ENCODE data around the gene ZNF334.

DNA sequence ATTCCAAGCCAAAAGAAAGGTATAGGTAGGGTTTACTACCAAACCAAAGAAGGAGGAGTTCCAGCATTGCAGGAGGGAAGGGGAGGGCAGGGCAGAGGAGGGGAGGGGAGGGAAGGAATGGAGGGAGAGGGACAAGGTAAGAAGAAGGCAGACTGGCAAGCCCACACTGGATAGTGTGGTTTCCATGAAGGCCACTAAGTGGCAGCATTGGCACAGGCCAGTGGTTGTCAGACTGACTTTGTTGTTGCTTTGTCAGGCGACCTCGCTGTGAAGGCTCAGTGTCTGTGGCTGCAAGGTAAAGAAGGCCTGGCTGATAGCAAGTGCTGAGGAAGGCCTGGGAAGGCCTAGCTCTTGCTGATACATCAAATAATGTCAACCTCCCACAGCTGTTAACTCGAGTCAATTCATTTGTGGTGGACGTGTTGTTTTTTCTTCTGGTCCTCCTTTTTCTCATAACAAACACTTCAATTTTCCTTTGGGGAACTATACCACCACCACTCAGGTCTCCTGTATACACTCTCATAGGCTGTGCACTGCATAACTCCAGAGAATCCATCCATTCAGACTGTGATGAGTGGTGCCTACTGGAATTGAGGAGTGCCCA lies 7.7 kb upstream of the ZNF334 start:
- TF ChIP-seq, protein P1, sequence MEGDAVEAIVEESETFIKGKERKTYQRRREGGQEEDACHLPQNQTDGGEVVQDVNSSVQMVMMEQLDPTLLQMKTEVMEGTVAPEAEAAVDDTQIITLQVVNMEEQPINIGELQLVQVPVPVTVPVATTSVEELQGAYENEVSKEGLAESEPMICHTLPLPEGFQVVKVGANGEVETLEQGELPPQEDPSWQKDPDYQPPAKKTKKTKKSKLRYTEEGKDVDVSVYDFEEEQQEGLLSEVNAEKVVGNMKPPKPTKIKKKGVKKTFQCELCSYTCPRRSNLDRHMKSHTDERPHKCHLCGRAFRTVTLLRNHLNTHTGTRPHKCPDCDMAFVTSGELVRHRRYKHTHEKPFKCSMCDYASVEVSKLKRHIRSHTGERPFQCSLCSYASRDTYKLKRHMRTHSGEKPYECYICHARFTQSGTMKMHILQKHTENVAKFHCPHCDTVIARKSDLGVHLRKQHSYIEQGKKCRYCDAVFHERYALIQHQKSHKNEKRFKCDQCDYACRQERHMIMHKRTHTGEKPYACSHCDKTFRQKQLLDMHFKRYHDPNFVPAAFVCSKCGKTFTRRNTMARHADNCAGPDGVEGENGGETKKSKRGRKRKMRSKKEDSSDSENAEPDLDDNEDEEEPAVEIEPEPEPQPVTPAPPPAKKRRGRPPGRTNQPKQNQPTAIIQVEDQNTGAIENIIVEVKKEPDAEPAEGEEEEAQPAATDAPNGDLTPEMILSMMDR (IDR thresholded peaks at IDR 0.05) = peak in 1 of 4 experiments; percentile 45
- no peak for TF ChIP-seq POLR2A (IDR thresholded peaks at IDR 0.05)

All from uterus (tissue), 2 donors.